CD4-positive, alpha-beta T cell treated with Interferon alpha-2 for 1 hour (primary cell): ENCODE results near the gene DPP3.
A peak's percentile ranks its signal among the peaks of the same experiment; 100 is the strongest.

Experiments
- DNase-seq, 2 donors: peaks; one replicate each; pipeline ENCODE4 v3.0.0-alpha.2; 2020 to 2022

Gene DPP3

DNA sequence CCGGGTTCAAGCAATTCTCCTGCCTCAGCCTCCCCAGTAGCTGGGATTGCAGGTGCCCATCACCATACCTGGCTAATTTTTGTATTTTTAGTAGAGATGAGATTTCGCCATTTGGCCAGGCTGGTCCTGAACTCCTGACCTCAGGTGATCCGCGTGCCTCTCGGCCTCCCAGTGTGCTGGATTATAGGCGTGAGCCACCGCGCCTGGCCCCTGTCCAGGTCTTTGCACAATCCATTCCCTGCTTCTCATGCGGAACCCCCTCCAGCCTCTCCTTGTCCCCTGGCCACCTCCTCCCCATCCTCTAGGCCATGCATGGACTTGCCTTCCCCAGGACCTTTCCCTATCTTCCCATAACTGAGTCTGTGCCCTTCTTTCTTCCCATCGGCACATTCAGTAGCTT, 8.7 kb downstream of the DPP3 start:
- DNase-seq = no peak

DNA sequence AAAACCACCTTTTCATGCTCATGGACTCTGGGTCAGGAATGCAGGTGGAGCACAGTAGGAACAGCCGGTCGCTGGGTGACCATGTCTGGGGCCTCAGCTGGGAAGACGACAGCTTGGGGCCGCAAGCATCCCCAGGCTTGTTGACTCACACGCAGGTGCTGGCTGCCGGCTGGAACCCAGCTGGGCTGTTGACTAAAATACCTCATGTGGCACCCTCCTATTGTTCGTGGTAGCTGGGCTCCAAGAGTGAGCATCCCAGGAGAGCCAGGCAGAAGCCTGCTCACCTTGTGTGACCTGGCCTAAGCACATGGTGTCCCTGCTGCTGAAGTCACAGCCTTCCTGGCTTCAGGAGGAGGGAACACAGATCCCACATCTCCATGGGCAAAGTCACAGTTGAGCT, 9.4 kb downstream of the DPP3 start:
- no peak for DNase-seq

DNA sequence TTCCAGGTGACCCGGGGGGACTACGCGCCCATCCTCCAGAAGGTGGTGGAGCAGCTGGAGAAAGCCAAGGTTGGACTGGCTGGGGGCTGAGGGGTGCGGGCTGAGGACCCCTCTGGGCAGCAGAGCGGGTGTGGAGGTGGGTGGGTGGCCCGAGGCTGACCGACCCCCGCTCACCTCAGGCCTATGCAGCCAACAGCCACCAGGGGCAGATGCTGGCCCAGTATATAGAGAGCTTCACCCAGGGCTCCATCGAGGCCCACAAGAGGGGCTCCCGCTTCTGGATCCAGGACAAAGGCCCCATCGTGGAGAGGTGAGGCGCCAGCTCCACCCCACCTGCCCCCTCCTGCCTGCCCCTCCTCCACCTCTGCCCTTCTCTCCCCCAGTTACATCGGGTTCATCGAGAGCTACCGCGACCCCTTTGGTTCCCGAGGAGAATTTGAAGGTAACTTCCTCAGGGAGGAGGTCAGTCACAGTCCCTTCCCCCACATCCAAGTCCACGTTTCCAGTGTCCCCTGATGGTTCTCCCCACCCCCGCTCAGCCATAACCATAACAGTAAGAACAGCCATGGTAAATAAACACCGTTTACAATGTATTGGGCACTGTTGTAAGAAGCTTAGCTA, 11.2 kb downstream of the DPP3 start:
- DNase-seq = no peak

DNA sequence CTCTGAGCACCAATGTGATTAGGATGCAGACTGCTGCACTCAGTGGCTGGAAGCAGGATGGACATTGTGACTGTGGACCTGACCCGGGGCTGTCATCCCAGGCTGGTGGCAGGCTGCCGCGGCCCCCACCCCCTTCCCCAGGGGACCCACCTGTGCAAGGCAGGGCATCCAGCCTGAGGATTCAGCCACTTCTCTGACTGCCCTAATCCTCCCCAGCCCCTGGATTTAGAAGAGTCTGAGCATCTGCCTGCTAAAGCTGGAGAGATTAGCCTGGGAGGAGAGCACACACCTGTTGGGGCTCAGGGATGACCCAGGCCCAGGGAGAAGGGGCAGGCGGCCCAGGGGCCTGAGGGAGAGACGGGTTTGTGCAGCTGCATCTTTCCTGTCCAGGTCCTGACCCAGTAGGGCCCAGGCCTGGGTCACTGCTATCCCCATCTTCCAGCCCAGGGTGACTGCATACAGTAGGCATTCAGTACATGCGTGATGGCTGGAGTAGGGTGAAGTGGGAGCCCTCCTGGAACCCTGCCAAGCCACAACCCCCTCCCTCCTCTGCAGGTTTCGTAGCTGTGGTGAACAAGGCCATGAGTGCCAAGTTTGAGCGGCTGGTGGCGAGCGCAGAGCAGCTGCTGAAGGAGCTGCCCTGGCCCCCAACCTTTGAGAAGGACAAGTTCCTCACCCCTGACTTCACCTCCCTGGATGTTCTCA, 12.1 kb downstream of the DPP3 start:
- no peak for DNase-seq

DNA sequence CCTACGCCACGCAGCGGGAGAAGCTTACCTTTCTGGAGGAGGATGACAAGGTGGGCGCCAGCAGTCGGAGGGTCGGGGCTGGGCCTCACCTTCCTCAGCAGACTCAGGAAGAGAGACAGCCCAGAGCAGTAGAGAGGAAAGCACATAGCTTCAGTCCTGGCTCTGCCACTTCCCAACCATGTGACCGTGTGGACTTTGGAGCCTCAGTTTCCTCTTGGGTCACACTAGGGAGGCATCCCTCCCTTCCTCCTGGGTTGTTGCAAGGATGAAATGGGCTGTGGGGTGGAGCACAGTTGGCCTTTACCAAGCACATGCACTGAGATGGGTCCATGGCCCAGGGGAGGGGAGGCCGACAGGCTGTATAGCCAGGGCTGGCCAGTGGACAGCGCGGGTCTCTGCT, 12.9 kb downstream of the DPP3 start:
- DNase-seq = no peak

DNA sequence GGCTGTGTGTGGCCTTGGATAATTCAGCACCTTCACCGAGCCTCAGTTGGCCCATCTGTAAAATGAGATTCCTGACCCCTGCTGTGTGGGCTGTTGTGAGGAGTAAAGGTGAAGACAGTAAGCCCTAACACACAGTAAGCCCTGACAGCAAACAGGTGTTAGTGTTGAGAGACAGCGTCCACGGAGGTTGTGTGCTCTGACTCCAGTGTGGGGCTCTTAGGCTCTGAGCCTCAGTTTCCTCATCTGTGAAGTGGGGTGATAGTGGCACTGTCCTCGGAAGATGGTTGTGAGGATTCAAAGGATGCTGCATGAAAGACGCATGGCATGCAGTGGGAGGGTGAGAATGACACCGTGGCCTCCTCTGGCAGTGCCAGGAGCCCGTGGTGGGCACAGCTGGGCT, 14.2 kb downstream of the DPP3 start:
- no peak for DNase-seq

DNA sequence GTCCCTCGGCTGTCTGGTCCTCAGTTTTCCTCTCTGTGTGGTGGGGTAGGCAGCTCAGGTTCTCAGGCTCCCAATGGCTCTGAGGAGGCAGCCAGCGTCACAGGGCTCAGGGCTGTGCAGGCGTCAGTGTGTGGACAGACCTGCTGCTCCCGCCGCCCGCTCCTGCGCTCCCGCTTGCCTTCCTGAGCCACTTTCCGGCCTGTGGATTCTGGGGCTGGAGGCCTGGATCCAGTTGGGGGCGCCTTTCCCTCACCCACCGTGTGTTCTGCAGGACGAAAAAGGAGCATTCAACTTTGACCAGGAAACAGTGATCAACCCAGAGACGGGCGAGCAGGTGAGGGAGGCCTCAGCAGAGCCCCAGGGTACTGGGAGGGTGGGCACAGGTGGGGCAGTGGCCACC, 14.7 kb downstream of the DPP3 start:
- no peak for DNase-seq

DNA sequence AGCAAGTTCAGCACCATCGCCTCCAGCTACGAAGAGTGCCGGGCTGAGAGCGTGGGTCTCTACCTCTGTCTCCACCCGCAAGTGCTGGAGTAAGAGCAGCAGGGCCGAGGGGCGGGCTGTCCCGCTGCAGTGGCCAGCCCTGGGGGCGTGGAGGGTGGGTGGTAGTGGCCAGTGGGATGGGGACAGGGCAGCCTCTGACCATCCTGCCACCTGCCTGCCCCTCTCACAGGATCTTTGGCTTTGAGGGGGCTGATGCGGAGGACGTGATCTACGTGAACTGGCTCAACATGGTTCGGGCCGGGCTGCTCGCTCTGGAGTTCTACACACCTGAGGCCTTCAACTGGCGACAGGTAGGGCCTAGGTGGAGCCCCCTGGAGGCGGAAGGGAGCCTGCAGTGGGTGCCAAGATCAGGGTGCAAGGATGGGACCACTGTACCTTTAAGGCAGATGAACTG, 15.2 kb downstream of the DPP3 start:
- no peak for DNase-seq

DNA sequence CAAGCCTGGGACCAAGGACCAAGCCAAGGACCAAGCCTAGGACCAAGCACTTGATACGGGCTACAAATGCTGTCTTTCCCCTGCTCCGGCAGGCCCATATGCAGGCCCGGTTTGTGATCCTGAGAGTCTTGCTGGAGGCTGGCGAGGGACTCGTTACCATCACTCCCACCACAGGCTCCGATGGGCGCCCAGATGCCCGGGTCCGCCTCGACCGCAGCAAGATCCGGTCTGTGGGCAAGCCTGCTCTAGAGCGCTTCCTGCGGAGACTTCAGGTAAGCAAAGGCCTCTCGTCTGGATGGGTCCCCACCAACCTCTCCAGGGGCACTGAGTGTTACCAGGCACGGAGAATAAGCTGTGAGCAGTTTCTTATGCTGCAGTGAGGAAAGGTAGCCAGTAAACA, 17.0 kb downstream of the DPP3 start:
- DNase-seq = no peak

DNA sequence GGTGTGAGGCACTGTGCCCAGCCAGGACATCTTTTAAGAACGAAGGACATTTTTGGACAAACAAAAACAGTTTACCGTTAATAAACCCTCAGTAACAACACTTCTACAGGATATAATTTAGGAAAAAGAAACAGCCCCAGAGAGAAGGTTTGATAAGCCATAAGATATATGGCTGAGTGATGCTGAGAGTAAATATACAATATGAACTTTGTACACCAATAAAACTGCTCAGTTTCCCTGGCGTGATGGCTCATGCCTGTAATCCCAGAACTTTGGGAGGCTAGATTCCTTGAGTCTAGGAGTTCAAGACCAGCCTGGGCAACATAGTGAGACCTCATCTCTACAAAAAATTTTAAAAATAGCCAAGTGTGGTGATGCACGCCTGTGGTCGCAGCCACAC, 18.3 kb downstream of the DPP3 start:
- no peak for DNase-seq

DNA sequence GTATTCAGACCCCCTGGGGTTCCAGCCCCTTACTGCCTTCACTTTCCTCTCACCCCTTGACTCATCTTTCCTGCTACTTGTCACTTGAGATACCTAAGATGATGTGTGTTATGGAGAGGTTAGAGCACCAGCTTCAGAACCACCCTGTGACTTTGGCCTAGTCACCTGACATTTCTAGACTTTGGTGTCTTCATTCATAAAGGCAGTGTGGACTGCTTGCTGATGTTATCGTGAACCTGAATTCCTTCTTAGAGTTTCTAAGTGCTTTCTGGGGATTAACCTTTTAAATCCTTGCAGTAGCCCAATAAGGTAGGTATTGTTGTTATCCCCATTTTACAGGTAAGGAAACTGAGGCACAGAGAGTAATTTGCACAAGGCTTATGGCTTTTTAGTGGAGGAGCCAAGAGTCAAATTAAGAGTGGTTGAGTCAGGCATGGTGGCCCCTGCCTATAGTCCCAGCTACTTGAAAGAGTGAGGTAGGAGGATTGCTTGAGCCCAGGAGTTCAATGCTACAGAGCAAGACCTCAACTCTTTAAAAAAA, 25.1 kb downstream of the DPP3 start:
- no peak for DNase-seq

DNA sequence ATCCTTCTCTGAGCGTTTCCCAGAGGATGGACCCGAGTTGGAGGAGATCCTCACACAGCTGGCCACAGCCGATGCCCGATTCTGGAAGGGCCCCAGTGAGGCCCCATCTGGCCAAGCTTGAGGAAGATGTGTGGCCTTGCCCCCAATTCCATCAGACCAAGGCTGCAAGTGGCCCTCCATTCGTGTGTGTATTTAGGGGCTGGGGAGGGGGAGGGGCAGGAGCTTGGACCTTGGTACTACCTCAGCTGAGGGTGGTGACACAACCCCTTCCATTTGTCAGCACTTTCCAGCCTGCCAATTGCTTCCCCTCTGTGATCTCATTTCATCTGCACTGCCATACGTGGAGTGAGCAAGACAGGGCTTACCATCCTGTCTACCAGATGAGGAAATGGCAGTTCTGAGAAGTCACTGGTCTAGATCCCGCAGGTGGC, 28.9 kb downstream of the DPP3 start:
- peak in 1 of 2 donors; percentile 21 for DNase-seq

DNA sequence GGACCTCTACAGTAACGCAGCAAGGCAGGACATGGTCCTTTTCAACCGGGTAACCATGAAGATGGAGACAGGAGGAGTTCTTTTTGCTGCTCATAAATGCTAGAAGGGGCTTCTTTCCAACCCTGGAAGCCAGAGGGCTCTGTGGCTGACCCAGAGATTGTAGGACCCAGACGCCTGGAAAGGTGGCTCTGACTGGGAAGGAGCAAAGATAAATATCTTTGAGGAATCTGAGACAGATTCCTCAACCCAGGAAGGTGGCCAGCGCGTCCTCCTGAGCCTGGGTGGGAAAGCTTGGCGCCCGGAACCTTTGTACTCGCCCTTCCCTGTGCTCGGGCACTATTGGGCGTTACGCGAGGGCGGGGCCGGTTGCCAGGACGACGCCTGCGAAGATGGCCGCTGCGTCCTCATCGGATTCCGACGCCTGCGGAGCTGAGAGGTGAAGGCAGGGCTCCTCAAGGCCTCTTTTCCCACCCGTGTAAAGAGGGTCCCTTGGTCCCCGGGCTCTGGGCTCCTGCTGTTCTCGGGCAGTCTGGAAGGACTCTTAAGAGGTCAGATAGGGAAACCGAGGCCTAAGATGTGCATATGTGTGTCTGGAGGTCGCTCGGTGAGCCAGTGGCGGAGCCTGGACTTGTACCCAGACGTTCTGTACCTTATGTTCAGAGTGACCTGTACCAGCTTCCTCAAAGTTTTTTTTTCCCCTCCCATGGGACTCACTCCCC, 30.2 kb downstream of the DPP3 start, which contains the start of gene BBS1:
Gene BBS1, plus strand, starts transcription at position 365 of the 719 bp plus-strand sequence. Its CDS starts 25 bp downstream, at position 390.
- DNase-seq = peak; percentile 73 to 85

DNA sequence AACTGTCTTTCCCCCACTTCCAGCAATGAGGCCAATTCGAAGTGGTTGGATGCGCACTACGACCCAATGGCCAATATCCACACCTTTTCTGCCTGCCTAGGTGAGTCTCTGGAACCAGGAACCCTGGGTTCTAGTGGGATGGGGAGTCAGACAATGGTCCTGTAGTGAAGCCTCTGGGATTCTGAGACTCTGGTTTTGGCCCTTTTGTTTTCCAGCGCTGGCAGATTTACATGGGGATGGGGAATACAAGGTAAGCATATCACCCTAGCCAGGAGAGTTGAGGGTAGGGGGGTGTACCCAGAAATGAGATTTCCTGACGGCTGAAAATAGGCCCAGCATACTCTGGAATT, 30.7 kb downstream of the DPP3 start:
- no peak for DNase-seq

DNA sequence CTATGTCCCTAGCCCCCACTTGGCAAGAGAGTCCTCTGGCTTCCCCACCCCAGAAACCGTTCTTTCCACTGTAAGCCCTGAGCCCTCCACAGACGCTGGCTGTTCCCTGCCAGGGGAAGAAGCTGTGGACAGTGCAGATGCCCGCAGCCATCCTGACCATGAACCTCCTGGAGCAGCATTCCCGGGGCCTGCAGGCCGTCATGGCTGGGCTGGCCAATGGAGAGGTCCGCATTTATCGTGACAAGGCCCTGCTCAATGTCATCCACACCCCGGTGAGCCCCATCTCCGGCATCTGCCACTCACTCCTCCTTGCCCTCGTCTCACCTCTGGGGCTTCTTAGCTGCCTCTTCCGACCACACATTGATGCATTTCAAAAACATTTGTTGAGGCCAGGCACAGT, 43.4 kb downstream of the DPP3 start:
- DNase-seq = no peak

DNA sequence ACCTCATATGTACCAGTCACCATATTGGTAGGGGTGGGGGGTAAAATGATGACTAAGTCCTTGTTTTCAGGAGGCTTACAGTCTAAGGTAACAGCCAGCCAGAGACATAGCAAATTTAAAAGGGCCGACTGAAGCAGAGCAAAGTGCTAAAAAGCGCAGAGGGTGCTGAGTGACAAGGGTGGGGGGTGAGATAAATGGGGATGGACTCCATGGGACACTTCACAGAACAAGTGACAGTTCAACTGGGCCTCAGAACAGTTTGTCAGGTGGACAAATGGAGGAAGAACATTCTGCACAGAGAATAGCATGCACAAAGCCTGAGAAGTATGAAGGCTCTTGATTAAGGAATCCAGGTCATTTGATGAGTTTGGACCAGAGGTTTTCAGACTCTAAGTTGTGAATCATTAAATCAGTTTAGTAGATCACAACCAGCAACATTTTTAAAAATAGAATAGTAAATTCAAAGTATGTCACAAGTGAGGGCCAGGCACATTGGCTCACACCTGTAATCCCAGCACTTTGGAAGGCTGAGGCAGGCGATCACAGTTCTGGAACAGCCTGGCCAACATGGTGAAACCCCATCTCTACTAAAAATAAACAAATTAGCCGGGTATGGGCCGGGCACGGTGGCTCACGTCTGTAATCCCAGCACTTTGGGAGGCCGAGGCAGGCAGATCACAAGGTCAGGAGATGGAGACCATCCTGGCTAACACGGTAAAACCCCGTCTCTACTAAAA, 44.2 kb downstream of the DPP3 start:
- no peak for DNase-seq

DNA sequence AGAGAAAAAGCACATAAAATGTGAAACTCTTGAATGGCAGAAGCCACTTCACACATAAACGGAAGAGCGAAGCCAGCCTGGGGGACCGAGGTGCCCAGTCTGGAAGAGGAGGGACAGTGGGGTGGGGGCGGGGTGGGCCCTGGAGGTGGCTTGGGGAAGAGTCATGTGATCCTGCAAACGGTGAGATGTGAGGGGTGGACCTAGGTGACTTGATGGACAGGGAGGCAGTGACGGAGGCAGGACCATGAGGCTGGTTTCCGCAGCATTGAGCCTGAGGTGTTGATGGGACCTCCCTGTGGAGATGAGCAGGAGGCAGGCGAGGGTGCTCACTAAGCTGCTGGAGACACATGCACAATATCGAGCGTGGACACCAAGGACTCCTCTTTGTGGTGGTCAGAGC, 48.8 kb downstream of the DPP3 start:
- DNase-seq = no peak

DNA sequence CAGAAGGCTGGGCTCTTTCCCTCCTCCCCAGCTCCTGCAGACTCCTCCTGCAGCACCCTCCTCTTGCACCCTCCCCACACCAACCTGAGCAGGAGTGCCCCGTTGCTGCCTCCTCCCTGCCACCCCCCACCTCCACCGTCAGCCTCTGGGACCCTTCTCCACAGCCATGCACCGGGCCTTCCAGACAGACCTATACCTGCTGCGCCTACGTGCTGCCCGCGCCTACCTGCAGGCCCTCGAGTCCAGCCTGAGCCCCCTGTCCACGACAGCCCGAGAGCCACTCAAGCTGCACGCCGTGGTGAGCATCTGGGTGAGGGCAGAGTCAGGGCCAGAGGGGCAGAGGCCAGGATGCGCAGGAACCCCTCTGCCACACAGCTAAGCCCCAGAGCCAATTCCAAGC, 49.4 kb downstream of the DPP3 start:
- DNase-seq = no peak

DNA sequence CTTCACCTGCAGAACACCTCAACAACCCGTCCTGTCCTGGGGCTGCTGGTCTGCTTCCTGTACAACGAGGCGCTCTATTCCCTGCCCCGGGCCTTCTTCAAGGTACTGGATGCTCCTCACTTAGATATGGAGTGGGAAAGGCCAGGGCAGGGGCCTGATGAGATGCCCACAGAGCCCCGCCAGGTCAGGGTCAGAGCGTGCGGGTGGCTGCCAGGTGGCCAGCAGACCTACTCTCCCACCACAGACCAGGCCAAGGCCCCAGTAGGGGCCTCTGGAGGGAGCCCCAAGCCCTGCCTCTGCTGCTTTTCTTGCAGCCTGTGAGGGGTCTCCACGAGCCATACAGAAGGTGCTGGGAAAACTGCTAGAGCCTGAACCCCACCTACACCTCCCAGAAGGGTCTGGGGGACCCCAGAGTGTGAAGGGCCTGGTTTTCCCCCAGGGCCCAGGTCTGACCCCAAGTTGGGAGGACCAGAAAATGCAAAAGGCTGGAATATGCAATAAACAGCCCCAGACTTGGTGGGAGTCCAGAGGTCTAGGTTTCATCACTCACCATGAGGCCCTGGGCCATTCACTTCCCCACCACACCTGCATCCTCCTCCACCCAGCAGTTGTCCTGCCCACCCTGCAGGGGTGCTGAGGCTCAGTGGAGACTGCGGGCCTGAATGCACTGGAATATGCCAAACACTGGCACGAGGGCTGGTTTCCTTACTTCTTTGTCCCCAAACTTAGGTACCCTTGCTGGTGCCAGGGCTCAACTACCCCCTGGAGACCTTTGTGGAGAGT, 50.9 kb downstream of the DPP3 start:
- no peak for DNase-seq

DNA sequence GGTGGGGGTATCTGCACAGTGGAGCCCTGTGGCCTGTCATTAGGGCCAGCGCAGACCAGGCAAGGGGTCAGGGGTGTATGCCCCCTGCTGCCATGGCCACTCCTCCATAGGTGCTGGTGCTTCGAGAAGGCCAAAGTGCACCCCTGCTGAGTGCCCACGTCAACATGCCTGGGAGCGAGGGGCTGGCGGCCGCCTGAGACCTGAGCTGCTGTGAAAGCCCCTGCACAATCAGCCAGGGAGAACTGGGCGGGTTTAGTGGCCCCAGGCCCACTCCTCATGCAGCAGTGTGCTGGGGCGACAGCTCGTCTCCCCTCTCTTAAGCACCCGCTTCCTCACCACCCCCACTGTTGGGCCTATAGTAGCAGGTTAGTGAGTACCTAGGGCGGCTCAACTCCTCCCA, 51.6 kb downstream of the DPP3 start:
- no peak for DNase-seq

DNA sequence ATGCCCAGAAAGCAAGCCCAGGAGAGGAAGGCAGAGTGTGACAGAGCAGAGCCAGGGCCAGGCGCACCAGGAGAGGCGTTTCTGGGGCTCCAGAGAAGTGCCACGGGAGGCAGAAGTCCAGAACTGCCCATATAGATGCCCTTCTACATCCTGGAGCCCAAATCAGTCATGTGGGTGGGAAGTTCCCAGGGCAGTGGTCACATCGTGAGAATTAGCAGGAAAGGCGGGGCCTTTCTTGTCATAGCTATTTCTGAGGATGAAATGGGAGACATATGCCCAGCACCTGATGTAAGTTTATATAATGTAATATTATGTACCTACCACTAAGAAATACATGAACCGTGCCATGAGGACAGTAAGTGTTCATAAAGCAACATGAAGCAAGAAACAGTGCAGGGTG, 52.5 kb downstream of the DPP3 start:
- DNase-seq = no peak

DNA sequence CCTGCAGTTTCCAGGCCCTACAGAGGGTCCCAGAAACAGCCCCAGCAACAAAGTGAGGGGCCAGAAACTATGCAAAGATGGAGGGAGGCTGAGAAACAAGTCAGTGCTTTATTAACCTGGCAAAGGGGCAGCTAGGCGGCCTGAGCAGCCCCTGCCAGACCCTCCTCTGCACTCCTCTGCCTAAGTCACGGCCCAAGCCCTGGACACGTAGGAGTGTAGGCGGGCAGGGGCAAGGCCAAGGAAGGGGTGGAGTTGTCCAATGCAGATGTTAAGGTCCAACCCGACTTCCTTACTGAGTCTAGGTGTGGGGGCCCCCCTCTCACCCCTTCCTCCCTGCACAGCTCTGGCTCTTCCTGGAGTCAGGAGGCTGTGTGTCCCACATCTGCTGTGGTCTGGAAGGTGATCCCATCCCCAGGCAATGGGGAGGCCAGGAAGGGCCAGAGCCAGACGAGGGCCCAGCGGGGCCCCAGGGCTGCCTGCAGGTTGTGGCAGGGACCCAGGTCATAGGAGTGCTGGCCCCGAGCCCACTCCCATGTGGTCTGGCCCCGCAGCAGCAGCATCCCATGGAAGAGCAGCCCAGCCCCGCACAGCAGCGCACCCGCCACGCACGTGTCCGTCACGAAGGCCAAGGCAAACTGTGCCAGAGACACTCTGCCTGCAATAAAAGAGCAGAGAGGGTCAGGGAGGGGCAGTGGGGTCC, 59.1 kb downstream of the DPP3 start:
- no peak for DNase-seq
